Fibroblast of lung (primary cell): Measurements from ENCODE around the gene CSNK1E. TPM values are rescaled to one million over a fixed set of nuclear protein-coding genes. Genes with fewer than 3 reads are reported as not detected.

Experiments used
- DNase-seq, 2 donors: peaks; one replicate each; pipeline versions ENCODE4 v3.0.0 to v3.0.0-alpha.2; 2010; ENCODE audit warnings: low read depth in 2 of 2
- H2AFZ ChIP-seq: 2 replicates; pipeline ENCODE4 v1.5.1; 2012; ENCODE audit warnings: low read length, control low read depth, inconsistent platforms
- H3K27ac ChIP-seq: 2 replicates; pipeline ENCODE4 v1.5.1; 2011; ENCODE audit warnings: low read length, control low read depth; ENCODE audit not compliant: insufficient read depth
- H3K27me3 ChIP-seq: 2 replicates; pipeline ENCODE4 v1.5.1; 2011; ENCODE audit warnings: mild to moderate bottlenecking, low read length; ENCODE audit not compliant: control insufficient read depth, insufficient read depth
- H3K36me3 ChIP-seq: 2 replicates; pipeline ENCODE4 v1.5.1; 2011; ENCODE audit warnings: low read length; ENCODE audit not compliant: control insufficient read depth, insufficient read depth
- H3K4me1 ChIP-seq: 2 replicates; pipeline ENCODE4 v1.5.1; 2011; ENCODE audit warnings: low read length; ENCODE audit not compliant: control insufficient read depth, insufficient read depth; ENCODE audit errors: extremely low read depth
- H3K4me2 ChIP-seq: 2 replicates; pipeline ENCODE4 v1.5.1; 2011; ENCODE audit warnings: low read length, control low read depth; ENCODE audit not compliant: insufficient read depth; ENCODE audit errors: extremely low read depth
- H3K4me3 ChIP-seq, 4 experiments: fragments of 200-600 bp in 1 of 4; sonication (generic) in 1 of 4; replicated peaks in 1 of 4; 2 replicates each; pipeline ENCODE4 v1.5.1; 2011 to 2016; ENCODE audit warnings: low read length in 4 of 4, low read depth in 3 of 4, mild to moderate bottlenecking in 3 of 4, control low read depth in 2 of 4, inconsistent platforms in 1 of 4, mixed read lengths in 1 of 4; ENCODE audit not compliant: insufficient read depth in 1 of 4; ENCODE audit errors: control extremely low read depth in 1 of 4
- H3K79me2 ChIP-seq: 2 replicates; pipeline ENCODE4 v1.5.1; 2012; ENCODE audit warnings: mild to moderate bottlenecking, low read length, inconsistent platforms; ENCODE audit not compliant: control insufficient read depth, insufficient read depth
- H3K9ac ChIP-seq: 2 replicates; pipeline ENCODE4 v1.5.1; 2011; ENCODE audit warnings: mild to moderate bottlenecking, low read length, control low read depth; ENCODE audit not compliant: insufficient read depth
- H3K9me3 ChIP-seq: 2 replicates; pipeline ENCODE4 v1.5.1; 2012; ENCODE audit warnings: low read depth, low read length; ENCODE audit not compliant: control insufficient read depth, insufficient read depth
- H4K20me1 ChIP-seq: 2 replicates; pipeline ENCODE4 v1.5.1; 2011; ENCODE audit warnings: low read length; ENCODE audit not compliant: control insufficient read depth, insufficient read depth; ENCODE audit errors: extremely low read depth
- EZH2 ChIP-seq: IDR thresholded peaks from 2 replicates; pipeline ENCODE4 v1.5.1; 2012; ENCODE audit warnings: low read length, control low read depth, mild to moderate bottlenecking; ENCODE audit errors: missing control alignments
- polyA plus RNA-seq, 2 donors: library from polyadenylated mRNA; depleted of rRNA in 1 of 2; stranded (reverse) in 1 of 2; unstranded in 1 of 2; fragments of >200 nt; gene quantifications; 2 replicates each; pipeline ENCODE4 v1.2.1, GENCODE V29; 2011 to 2012; ENCODE audit warnings: missing spikeins in 1 of 2
- total RNA-seq: library from RNA; depleted of rRNA; stranded (reverse); fragments of >200 nt; gene quantifications from 2 replicates; pipeline ENCODE4 v1.2.1, GENCODE V29; 2014
- TF ChIP-seq, protein P1 (sequence below), 2 donors: IDR thresholded peaks in 1 of 2; conservative IDR thresholded peaks in 1 of 2; 1 replicate in 1 of 2; 2 replicates in 1 of 2; pipeline ENCODE4 v1.5.1; 2011 to 2012; ENCODE audit warnings: low read length in 2 of 2, control low read depth in 1 of 2, inconsistent platforms in 1 of 2, low read depth in 1 of 2, mild to moderate bottlenecking in 1 of 2

CSNK1E gene
- total and polyA plus RNA-seq, 2 donors (not counting 1 experiment from before 2014, with no cell fraction given): 99.3 to 121 TPM

DNA sequence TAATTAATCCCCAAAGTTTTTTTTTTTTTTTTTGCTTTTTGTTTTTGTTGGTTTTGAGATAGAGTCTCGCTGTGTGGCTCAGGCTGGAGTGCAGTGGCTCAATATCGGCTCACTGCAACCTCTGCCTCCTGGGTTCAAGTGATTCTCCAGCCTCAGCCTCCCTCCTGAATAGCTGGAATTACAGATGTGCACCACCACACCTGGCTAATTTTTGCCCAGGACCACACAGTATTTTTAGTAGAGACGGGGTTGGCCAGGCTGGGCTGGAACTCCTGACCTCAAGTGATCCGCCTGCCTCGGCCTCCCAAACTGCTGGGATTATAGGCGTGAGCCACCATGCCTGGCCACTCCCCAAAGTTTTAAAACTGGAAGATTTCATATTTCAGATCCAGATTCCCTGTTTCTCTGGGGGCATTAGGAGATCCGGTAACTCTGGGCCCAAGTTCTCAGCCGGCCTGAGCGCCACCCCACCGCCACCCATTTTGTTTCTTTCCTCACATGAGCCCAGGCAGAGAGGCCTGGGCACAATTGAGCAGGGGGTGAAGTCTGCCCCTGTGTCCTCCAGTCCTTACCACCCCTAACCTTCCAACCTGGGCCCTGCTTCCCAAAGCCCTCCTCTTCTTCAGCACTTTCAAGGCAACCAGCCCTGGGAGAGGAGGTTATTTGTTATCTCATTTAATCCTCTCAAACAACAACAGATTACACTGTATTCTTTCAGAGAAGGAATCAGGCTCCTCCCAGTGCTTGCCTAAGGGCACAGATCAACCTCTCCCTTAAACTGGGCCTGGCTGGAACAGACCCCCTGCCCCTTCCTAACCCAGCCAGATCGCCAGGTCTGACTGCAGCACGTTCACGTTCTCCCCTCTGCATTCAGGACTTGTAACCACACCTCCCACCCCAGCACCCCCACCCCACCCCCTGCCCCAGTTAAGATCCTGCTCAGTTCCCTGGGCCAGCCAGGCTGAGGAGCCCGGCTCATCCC lies 1.9 kb upstream of the CSNK1E start:
- no peaks in the 10 kb centered on the region for H4K20me1 ChIP-seq
- peak overlapping the region; percentile 86 for H3K4me2 ChIP-seq
- H3K27me3 ChIP-seq: no peaks in the 10 kb centered on the region
- no peak overlapping the region for H3K4me3 ChIP-seq
- peak overlapping the region; percentile 94 for H3K27ac ChIP-seq
- no peaks in the 10 kb centered on the region for H3K36me3 ChIP-seq
- H3K79me2 ChIP-seq: peaks cover 27% of the 10 kb centered on the region
- H3K4me1 ChIP-seq: peaks cover 18% of the 10 kb centered on the region
- no peak overlapping the region for H3K9ac ChIP-seq
- DNase-seq: no peak
- no peak overlapping the region for H2AFZ ChIP-seq
- TF ChIP-seq, protein P1, sequence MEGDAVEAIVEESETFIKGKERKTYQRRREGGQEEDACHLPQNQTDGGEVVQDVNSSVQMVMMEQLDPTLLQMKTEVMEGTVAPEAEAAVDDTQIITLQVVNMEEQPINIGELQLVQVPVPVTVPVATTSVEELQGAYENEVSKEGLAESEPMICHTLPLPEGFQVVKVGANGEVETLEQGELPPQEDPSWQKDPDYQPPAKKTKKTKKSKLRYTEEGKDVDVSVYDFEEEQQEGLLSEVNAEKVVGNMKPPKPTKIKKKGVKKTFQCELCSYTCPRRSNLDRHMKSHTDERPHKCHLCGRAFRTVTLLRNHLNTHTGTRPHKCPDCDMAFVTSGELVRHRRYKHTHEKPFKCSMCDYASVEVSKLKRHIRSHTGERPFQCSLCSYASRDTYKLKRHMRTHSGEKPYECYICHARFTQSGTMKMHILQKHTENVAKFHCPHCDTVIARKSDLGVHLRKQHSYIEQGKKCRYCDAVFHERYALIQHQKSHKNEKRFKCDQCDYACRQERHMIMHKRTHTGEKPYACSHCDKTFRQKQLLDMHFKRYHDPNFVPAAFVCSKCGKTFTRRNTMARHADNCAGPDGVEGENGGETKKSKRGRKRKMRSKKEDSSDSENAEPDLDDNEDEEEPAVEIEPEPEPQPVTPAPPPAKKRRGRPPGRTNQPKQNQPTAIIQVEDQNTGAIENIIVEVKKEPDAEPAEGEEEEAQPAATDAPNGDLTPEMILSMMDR (conservative IDR thresholded peaks at IDR 0.05 in 1 of 2, IDR thresholded peaks at IDR 0.05 in 1 of 2; ENCODE audit: low read depth in 1 of 2, low read length in 2 of 2): no peak
- no peak for TF ChIP-seq EZH2
- no peaks in the 10 kb centered on the region for H3K9me3 ChIP-seq

DNA sequence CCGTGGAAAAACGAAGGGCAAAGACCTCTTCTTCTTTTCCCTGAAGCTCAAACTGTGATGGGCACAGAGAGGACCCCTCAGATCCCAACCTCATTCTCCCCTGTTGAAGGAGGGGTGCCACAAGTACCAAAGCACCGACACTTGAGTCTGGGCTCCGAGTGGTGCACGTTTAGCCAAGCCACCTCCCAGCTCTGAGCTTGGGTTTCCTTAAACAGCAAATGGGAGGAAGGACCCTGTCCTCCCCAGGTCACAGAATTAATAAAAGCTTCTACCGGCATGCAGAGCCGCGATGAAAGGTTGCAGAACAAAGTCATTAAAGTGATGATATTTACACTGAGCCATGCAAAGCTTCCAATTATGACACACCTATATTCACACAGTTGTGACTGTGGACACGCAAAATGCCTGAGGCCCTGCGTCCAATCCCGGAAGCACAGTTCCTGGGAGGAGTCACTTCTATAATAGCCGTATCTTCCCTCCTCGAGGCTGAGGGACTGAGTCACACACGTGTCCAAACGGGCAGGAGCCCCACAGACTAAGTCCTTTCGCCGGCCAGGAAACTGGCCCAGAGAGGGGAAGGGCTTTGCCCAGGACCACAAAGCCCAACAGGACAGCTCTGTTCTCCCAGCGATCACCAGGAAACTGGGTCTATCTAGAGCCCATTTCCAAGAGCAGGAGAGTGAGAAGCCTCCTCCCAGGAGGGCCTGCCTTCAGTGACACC lies 922 bp upstream of the CSNK1E start:
- no peaks in the 10 kb centered on the region for H3K27me3 ChIP-seq
- H2AFZ ChIP-seq: peak overlapping the region; percentile 68
- H3K9me3 ChIP-seq: no peaks in the 10 kb centered on the region
- H3K4me1 ChIP-seq: peaks cover 23% of the 10 kb centered on the region
- no peaks in the 10 kb centered on the region for H3K36me3 ChIP-seq
- no peaks in the 10 kb centered on the region for H4K20me1 ChIP-seq
- peak overlapping the region; percentile 79 for H3K9ac ChIP-seq
- DNase-seq: peak; percentile 84 to 96
- H3K4me2 ChIP-seq: peak overlapping the region; percentile 86
- peaks cover 33% of the 10 kb centered on the region for H3K79me2 ChIP-seq
- no peak for TF ChIP-seq EZH2
- TF ChIP-seq, protein P1 (conservative IDR thresholded peaks at IDR 0.05 in 1 of 2, IDR thresholded peaks at IDR 0.05 in 1 of 2; ENCODE audit: low read depth in 1 of 2, low read length in 2 of 2): no peak
- H3K4me3 ChIP-seq: peak overlapping the region in 2 of 4 experiments; percentile 25 to 58
- H3K27ac ChIP-seq: peak overlapping the region; percentile 94
